Activated CD8-positive, alpha-beta memory T cell treated with anti-CD3 and anti-CD28 coated beads, Interleukin-2, amount 50 U/mL, for 4 hours (primary cell): Measurements from ENCODE around the gene ZNF423.
"Not testable (repeated sequence)": the region's sequence is repeated elsewhere in the genome, so short reads cannot be mapped to it uniquely, and the experiment has no call there.

Source experiments
- DNase-seq: peaks from one replicate; pipeline ENCODE4 v3.0.0-alpha.2; 2020

Gene ZNF423

GRCh38 chr16:49567950-49568349 is 288.0 kb downstream of the ZNF423 start:
- DNase-seq = no peak

DNA sequence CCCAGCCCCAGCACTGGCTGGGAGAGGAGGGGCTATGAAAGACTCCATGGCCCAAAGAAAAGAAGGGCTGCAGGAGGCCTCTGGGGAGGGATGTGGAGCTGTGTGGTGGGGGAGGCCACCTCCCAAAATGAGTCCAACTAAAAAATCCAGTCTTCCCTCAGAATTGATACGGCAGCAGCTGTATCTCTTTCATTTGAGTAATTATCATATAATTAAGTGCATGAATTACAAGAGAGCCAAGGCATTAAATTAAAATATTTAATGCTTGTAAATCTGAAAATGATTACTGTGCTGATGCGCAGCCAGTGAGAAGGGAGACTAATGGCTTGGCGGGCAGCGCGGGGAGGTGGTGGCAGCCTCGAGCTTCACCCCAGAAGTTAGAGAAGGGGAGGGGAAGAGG is 289.5 kb downstream of the ZNF423 start:
- DNase-seq = no peak

- no peak for DNase-seq
Observed at GRCh38 chr16:49564496-49565229, 291.2 kb downstream of the ZNF423 start.

DNA sequence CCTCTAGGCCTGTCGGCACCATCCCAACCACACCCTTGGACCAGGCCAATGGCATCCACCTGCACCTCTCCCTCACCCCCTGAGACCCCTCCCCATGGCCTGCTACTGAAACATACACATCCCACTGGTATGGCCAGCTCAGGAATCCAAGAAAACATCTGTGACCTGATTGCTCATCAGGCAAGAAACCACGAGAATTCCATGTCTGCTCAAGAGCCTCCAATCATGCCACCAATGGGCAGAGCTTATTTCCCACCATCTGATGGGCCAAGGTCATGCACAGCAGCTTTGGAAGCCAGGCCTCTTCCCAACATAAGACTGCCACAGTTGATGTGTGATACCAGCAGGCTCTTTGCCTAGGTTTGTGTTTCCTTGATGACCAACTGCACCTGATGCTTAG is 292.2 kb downstream of the ZNF423 start:
- DNase-seq = no peak

- not testable (repeated sequence) for DNase-seq
Observed at GRCh38 chr16:49562894-49563293, 293.0 kb downstream of the ZNF423 start.

DNA sequence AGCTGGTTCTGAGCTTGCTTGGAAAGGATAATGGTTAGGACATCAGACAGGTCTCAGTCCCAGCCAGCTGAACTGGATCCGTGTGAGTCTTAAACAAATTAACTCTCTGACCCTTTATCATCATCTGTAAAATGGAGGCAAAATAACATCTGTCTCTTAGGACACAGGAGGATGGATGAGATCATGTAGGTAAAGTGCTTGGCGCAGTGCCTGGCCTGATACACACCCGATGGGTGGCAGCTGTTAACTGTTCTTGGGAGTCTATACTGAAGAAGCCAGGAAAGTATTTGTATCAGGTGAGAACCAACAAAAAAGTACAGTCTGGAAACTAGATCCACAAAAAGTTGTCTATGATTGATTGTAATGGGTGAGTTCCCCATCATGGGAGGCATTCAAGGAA is 293.7 kb downstream of the ZNF423 start:
- no peak for DNase-seq

DNA sequence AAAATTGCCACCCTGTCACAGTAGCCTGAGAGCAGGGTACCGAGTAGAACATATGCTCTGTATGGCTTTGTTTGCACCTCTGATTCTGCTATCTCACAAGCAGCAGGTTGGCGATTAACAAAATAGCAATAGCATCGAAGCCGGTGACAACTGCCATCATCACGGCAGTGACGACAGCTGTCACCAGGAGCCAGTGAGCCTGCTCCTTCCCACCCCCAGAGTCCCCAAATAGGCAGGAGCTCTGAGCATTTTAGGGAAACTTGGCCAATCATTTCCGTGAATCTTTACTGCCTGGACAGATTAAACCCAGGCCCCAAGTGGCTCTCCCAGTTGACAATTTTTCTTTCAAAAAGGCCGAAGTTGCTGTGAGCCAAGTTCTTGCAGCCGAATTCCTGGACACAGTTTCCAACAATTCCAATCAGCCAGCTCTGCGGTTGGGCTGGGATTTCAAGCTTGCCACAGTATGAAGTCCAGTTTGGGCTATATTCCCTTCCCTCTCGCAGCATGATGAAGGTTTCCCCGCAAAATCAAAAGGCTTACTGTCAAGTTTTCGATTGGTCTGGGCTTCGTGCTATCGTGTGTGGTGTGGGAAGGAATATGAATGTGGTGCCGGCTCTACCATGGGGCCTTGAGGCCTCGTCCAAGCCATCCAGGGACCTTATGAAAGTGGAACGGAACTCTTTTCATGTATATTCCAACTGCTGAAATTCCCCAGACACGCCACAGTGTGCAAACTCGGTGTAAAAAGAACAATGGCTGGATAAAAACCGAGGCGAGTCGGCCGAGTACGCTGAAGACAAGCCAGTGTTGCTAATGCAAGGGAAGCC is 295.7 kb downstream of the ZNF423 start:
- no peak for DNase-seq

DNA sequence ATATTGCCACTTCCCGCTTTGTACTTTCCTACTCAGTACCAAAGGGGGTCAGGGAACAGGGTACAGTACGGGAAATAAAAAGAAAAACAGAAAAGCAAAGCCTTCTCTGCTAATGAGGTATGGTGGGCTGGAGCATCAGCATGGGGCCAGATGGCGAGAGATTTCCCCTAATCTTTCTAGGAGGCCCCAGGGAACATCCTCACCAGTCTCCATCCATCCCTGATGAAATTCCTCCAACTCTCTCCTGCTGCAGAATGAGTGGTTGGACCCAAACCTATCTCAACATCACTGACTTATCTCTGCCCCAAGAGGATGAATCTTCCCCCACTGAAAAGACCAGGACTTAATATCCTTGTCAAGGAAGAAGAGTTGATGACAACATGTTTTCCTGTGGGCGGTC is 296.7 kb downstream of the ZNF423 start:
- no peak for DNase-seq

DNA sequence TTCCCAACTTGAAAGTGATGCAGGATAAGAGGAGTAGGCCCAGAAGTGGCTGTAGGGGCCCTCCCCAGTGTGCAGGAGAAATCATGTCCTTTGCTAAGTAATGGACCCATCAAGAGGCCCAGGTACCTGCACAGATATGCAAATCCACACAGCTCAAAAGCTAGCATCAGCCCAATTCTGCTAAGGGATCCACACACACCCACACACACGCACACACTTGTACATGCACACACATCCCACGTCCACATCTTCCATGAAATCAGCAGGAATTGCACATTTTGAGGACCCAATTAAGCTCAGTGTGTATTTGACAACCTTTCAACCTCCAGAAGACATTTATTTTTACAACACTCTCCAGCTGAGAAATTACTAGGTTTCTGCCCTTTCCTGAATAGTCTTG is 297.5 kb downstream of the ZNF423 start:
- no peak for DNase-seq

- DNase-seq = no peak
Observed at GRCh38 chr16:49556606-49557446, 299.1 kb downstream of the ZNF423 start.

- DNase-seq = no peak
Observed at GRCh38 chr16:49556249-49556605, 299.7 kb downstream of the ZNF423 start.

GRCh38 chr16:49554681-49555080 is 301.2 kb downstream of the ZNF423 start:
- DNase-seq = no peak

GRCh38 chr16:49552313-49552928 is 303.5 kb downstream of the ZNF423 start:
- DNase-seq = no peak

GRCh38 chr16:49550666-49551065 is 305.2 kb downstream of the ZNF423 start:
- DNase-seq = no peak

GRCh38 chr16:49550140-49550539 is 305.8 kb downstream of the ZNF423 start:
- no peak for DNase-seq

DNA sequence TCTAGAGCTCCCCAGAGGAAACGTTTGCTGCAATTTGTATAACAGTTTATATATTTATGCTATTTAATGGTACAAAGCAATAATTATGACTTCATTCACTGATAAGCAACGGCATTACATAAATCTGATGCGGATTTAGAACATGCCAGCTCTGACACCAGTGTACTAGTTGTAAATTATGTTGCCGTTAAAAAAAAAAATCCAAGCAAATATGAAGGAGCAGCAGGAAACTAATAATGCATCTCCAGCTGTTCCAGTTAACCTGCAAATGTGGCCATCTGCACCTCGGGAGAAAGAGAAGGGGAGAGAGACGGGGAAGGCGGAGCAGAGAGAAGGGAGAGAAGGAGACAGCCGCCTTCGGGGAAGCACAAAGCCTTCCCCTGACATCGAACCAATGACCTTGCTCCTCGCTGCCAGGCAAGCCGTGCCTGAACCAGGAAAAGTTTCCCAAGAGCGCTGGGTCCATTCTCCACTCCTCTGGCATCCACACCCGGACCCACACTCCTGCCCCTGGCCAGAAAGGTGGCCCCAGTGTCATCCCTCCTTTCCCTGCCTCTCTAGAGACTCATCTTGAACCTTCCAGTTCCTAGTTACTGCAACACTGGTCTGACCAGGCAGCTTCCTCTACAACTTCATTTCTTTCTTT is 307.5 kb downstream of the ZNF423 start:
- DNase-seq = no peak

DNA sequence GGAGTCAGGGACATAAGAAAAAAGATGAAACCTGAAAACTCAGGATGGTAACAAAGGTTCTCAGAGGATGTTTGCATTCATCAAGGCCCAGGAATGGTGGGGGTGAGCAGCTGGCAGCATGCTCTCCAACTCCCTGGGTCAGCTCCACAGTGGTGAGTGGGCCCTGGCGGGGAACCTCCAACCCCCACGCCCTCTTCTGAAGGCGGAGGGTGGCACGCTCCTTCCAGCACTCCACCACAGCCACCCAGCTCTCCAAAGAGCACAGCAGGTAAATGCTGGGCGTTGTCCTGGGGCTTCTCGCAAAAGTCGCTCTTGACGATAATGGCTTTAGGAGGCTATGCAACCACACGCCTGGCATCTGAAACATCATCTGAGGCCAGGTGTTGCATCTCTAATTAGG is 308.5 kb downstream of the ZNF423 start:
- DNase-seq = no peak

- DNase-seq = no peak
Observed at GRCh38 chr16:49546735-49547134, 309.2 kb downstream of the ZNF423 start.

GRCh38 chr16:49545741-49546448 is 310.0 kb downstream of the ZNF423 start:
- no peak for DNase-seq

DNA sequence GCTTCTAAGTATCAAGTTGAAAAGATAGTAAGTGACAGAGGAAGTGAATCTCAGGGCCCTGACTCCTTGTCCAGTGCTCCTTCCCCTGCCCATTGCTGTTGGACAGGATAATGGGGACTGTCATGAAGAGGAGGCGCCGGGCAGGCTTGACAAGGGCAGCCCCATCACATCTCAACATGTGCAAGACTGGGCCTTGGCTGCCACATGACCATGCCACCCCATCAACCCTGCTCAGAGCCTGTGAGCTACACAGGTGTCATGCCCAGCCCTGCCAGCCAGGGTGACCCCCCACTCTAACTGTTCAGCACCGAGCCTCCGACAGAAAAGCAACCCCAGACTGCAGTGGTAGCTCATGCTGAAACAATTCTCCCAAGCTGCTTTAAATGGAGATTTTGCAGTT is 310.7 kb downstream of the ZNF423 start:
- DNase-seq = no peak

GRCh38 chr16:49544828-49545227 is 311.1 kb downstream of the ZNF423 start:
- no peak for DNase-seq

- DNase-seq = no peak
Observed at GRCh38 chr16:49543631-49543946, 312.3 kb downstream of the ZNF423 start.
